Measurements from ENCODE around the gene HINT3.
"Not testable (repeated sequence)": the region's sequence is repeated elsewhere in the genome, so short reads cannot be mapped to it uniquely, and the experiment has no call there.

Gene HINT3

DNA sequence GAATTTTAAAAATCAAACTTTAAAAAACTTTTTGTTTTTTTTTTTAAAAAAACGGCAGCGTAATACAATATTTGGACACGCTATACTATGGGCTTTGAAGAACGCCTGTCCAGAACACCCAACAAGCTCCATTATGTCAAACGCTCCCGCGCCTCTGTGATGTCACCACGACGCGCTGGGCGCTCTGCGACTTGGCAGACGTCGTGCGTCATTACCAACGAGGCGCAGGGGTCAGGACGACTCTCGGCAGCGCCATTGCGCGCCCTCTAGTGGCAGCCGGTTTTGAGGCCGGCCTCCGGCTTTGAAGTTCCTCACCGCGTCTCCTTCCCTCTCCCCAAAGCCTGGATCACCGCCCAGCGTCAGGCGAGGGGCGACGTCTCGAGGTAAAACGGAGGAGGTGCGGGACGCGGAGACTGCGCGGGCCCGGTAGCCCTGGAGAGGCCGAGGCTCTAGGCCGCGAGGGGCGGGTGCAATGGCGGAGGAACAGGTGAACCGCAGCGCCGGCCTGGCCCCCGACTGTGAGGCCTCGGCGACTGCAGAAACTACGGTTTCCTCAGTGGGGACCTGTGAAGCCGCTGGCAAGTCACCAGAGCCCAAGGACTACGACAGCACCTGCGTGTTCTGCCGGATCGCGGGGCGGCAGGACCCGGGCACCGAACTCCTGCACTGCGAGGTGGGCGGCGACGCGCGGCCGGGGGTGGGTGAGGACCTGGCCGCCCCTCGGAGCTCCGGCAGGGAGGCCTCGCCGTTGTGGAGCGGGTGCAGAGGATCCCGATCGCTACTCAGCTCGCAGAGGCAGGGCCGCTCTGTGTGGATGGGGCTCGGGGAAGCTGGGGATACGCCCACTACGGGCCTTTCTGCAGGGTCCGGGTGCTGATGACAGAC, at the start of gene HINT3:
HINT3 (plus strand) TSS at position 265 of the 885 bp plus-strand sequence; CDS start at position 473, 208 bp downstream.
- peak; percentile 98 for DNase-seq

DNA sequence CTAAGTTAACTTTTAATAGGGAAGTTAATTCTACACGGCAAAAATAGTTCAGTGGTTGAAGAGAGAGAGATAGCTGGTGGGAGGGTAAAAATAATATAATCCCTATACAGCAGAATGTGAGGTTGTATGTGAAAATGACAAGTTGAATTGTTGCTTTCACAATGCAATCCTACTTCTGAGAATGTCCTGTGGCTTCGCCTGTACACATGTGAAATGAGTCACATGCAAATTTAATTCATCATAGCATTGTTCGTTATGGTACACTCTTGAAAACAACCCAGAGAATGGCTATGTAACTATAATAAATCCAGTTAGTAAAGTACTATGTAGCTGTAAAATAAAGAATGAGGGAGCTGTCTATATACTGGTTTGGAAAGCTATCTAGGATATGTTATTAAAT, 46.0 kb upstream of the HINT3 start:
- peak; percentile 70 for DNase-seq

DNA sequence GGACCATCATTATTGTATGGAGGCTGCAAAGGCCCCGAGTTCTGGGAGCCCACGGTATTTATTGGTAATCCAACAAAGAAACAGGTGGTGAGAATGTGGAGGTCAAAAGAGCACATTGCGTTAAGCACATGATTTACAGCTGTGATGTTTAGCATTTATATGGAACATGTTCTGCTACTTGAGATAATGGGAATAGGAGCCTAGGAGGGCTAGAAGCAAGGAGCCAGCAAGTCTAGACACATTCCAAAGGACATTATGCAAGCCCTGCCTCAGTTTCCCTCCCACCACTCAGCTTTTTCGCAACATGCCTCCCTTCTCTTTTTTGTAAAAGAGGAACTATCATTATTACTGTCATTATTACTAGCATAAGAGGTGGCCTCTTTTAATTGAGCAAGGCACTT, 45.5 kb upstream of the HINT3 start:
- DNase-seq = not testable (repeated sequence)

GRCh38 chr6:125912430-125912829, 44.1 kb upstream of the HINT3 start:
- not testable (repeated sequence) for DNase-seq

DNA sequence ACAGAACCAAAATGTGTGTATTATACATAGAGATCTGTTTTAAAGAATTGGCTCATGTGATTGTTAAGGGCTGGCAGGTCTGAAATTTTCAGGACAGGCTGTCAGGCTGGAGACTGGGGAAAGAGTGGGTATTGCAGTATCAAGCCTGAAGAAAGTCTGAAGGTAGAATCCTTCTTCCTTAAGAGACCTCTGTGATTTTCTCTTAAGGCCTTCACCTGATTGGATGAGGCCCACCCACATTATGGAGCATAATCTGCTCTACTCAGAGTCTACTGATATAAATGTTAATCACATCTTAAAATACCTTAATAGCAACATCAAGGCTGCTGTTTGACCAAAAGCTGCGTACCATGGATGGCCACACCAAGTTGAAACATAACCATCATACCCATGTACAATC, 43.4 kb upstream of the HINT3 start:
- no peak for DNase-seq

GRCh38 chr6:125913864-125914351, 42.7 kb upstream of the HINT3 start:
- DNase-seq = no peak

GRCh38 chr6:125918230-125918629, 38.3 kb upstream of the HINT3 start:
- DNase-seq = no peak

GRCh38 chr6:125918681-125919566, 37.6 kb upstream of the HINT3 start:
- peak; percentile 85 for DNase-seq

DNA sequence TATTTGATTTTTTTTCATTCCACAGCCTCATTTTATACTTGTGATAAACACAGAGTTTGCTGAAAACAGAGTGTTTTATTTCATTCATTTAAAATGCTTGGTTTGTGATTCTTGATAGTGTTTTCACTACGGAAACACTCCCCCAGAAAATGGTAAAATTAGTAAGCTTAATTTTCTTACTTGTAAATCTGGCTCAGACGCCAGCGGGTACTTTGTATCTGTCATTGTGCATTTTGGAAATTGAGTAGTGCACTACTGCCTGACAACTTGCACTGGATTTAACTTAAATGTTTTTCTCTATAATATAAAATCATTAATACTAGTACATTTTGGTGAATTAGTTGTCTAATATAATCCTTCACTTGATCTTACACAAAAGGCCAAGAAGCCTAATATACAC, 37.0 kb upstream of the HINT3 start:
- DNase-seq = no peak

- DNase-seq = no peak
Observed at GRCh38 chr6:125922322-125922860, 34.2 kb upstream of the HINT3 start.

DNA sequence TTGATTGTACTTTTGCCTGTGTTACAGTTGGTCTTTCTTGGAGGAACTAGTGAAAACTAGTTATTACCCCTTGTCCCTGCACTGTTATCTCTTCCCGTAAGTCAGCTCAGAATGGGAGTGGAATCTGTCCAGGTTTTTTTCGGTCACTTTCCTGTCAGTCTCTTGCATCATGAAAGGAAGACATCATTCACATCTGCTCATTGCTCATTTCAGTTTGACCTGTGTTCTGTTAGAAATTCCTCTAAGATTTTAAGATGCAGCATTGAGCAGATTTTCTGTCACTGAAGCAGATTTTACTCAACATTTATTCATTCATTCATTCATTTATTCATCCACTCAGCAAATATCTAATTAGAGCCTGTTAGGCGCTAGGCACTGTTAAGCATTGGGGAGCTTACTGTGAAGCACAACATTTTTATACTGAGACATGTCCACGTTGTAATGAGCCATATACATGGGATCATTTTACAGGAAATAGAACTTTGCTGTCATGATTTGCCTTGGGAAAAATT, 33.1 kb upstream of the HINT3 start:
- DNase-seq = no peak

- DNase-seq = peak; percentile 43
Observed at GRCh38 chr6:125924169-125924568, 32.4 kb upstream of the HINT3 start.

DNA sequence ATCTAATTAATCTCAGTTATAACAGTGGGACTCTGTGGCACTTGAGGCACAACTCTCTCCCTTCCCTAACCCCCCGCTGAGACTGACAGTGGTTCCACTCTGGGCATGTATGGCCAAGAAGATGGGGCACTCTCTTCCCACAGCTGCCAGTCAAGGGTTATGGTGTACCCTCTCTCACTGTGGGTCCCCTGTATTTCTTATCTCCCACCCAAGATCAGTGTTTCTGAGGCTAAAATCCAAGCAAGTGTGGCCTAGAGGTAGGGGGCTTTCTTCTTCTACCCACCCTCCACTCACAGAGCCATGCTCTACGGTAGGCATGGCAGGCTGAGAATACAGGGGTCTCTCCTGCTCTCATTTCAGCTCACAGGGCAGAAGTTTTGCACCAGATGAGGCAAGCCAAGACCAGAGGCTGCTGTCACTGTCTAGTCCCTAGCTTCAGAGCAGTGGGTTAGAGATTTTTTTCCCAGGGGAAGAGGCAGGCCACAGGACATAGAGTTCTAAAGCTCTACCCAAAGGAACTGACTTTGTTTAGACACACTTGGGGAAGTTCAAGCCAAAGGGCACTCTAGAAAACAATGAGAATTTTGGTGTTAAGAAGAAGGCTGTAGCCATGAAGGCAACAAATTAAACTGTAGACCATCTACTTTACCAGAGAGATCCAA, 31.7 kb upstream of the HINT3 start:
- DNase-seq = no peak

DNA sequence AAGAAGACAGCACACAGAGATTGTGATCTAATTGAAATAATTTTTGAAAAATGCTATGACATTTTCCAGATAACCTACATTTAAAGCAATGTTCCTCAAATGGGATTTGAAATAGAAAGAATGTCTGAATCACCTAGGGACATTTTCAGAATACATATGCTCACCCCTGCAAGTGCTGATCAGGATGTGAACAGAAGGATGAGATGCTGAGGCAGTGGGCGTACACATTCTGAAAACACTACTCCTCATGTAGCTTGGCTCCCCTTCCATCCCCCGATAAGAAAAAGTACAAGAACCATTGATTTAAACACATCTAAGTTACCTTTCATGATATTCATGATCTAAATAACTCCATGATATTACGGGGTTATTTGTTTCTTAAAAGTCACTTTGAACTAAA, 29.9 kb upstream of the HINT3 start:
- DNase-seq = no peak

DNA sequence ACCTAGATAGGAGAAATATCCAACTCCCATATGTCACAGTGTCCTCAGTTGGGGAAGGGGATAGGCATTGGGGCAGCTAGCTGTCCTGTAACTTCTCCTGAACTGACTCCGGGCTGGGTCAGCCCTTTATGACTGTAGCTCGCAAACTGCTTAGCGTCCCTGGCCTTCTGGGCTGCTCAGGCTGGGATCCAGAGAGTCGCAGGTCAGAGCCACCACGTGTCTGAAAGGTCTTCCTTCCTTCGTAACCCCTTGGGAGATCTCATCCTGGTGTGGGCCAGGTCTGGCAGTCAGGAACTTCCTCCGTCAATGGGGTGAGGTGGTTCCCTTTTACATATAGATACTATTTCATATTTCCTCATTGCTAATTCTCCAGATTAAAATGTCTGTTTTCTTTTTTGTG, 28.8 kb upstream of the HINT3 start:
- no peak for DNase-seq

DNA sequence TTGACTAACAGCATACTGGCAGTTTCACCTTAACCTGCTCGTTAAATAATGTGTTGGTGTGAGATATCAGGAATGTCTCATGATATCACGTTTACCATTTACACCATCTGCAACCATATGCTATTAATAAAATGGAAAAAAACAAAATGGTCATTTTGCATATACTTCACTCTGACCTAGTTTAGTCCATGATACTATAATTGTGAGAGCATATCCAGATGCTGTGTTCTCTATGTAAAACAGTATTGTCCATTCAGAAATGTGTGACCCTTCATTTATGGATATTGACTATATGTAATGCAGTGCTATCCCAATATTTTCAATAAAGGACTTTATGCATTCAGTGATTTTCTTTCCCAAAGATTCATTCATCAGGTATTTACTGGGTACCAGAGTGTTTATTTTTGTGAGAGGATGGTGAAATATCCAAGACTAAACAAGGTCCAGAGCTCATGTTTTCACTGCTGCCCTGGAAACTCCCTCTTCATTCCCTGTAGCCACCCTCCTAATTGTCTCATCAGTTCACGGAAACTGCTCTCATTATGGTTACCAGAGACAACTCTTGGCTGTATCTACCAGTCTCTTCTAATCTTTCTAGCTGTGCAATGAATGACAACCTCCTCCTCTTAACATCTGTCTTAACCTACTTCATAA, 25.7 kb upstream of the HINT3 start:
- DNase-seq = no peak

DNA sequence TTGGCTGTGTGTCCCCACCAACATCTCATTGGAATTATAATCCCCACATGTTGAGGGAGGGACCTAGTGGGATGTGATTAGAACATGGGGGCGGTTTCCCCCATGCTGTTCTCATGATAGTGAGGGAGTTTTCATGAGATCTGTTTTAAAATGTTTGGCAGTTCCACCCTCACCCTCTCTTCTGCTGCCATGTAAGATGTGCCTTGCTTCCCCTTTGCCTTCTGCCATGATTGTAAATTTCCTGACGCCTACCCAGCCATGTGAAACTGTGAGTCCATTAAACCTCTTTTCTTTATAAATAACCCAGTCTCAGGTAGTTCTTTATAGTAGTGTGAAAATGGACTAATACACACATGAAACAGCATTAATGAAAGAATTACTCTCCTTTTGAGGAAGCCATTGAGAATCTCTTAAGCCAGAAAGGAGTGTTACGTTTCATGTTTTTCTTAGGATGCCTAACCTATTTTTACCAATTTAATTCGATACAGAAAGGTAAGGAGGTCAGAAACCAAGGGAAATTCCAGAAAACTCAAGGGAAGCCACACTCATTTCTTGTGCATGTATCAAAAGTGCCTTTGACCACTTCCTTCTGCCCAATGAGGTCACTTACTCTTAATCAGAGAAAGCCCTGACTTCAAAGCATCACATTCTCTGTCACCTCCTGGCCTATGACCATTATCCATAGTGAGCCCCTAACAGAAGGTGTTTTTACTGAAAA, 24.7 kb upstream of the HINT3 start:
- peak; percentile 48 for DNase-seq

GRCh38 chr6:125932451-125932795, 24.1 kb upstream of the HINT3 start:
- no peak for DNase-seq

DNA sequence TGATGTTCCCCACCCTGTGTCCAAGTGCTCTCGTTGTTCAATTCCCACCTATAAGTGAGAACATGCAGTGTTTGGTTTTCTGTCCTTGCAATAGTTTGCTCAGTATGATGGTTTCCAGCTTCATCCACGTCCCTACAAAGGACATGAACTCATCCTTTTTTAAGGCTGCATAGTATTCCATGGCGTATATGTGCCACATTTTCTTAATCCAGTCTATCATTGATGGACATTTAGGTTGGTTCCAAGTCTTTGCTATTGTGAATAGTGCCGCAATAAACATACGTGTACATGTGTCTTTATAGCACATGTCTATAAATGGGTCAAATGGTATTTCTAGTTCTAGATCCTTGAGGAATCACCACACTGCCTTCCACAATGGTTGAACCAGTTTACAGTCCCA, 21.1 kb upstream of the HINT3 start:
- not testable (repeated sequence) for DNase-seq

- DNase-seq = no peak
Observed at GRCh38 chr6:125939026-125939425, 17.5 kb upstream of the HINT3 start.

- peak; percentile 68 for DNase-seq
Observed at GRCh38 chr6:125939791-125940190, 16.8 kb upstream of the HINT3 start.
